Measurements from ENCODE around the gene OR1G1.
"Not testable (repeated sequence)": the region's sequence is repeated elsewhere in the genome, so short reads cannot be mapped to it uniquely, and the experiment has no call there.

Gene OR1G1

GRCh38 chr17:3127451-3127850, at the start of gene OR1G1:
Gene OR1G1, minus strand, starts transcription at chr17:3127551. Its CDS starts 0 bp downstream, at chr17:3127551.
- no peak for TF ChIP-seq CTCF (conservative IDR thresholded peaks at IDR 0.05; ENCODE audit: low read depth, low read length)
- H3K4me3 ChIP-seq (ENCODE audit: low read length) = no peak within 1 kb of the TSS

GRCh38 chr17:3167574-3167973, 40.2 kb upstream of the OR1G1 start:
- no peak for DNase-seq (ENCODE audit: low read depth)
- TF ChIP-seq CTCF (conservative IDR thresholded peaks at IDR 0.05; ENCODE audit: low read depth, low read length) = no peak
- no peak overlapping the region for H3K4me3 ChIP-seq (ENCODE audit: low read length)

More at GRCh38 chr17:3127451-3127850, at the start of gene OR1G1:
- DNase-seq (ENCODE audit: low read depth) = no peak

GRCh38 chr17:3157218-3157617, 29.9 kb upstream of the OR1G1 start:
- no peak overlapping the region for H3K4me3 ChIP-seq (ENCODE audit: low read length)
- no peak for DNase-seq (ENCODE audit: low read depth)
- no peak for TF ChIP-seq CTCF (conservative IDR thresholded peaks at IDR 0.05; ENCODE audit: low read depth, low read length)

- H3K4me3 ChIP-seq (ENCODE audit: low read length); DNase-seq (ENCODE audit: low read depth): not testable (repeated sequence)
Measured at GRCh38 chr17:3137494-3137893, 10.1 kb upstream of the OR1G1 start.

GRCh38 chr17:3104322-3104721, 23.0 kb downstream of the OR1G1 start, which contains the start of gene OR1D2:
Gene OR1D2, minus strand, starts transcription at chr17:3104422. Its CDS starts 11,426 bp downstream, at chr17:3092996.
- DNase-seq (ENCODE audit: low read depth) = no peak
- TF ChIP-seq CTCF (conservative IDR thresholded peaks at IDR 0.05; ENCODE audit: low read depth, low read length) = no peak

More at GRCh38 chr17:3104322-3104721, 23.0 kb downstream of the OR1G1 start, which contains the start of gene OR1D2:
- H3K4me3 ChIP-seq (ENCODE audit: low read length) = no peak within 1 kb of the TSS

Data from retinal pigment epithelial cell (primary cell).